Gastrocnemius medialis (tissue), 4 donors: ENCODE measurements around the gene KDM4B. TPM values are rescaled to one million over a fixed set of nuclear protein-coding genes. Genes with fewer than 3 reads are reported as not detected.

Experiments used
- ATAC-seq, 2 donors: fragments of 150-250 bp; one replicate each; pipeline ENCODE4 v1.9.1; 2016
- DNase-seq, 2 donors: peaks; one replicate each; pipeline ENCODE4 v3.0.0-alpha.2; 2019
- H3K27ac ChIP-seq, 4 donors: fragments of 200-600 bp; sonication (generic); 1 replicate in 1 of 4; 2 replicates in 3 of 4; pipeline ENCODE4 v1.5.1; 2016 to 2018; ENCODE audit warnings: mild to moderate bottlenecking in 2 of 4, moderate library complexity in 1 of 4
- H3K27me3 ChIP-seq, 3 donors: fragments of 200-600 bp; sonication (generic) in 2 of 3; 1 replicate in 1 of 3; 2 replicates in 2 of 3; pipeline versions ENCODE4 v1.5.1 to v1.6.0; 2016 to 2019; ENCODE audit warnings: mild to moderate bottlenecking in 1 of 3, moderate library complexity in 1 of 3
- H3K36me3 ChIP-seq, 2 donors: fragments of 200-600 bp; sonication (generic) in 1 of 2; one replicate each; pipeline ENCODE4 v1.5.1; 2017 to 2018
- H3K4me1 ChIP-seq, 2 donors: fragments of 200-600 bp; sonication (generic) in 1 of 2; one replicate each; pipeline ENCODE4 v1.5.1; 2016 to 2017; ENCODE audit warnings: mild to moderate bottlenecking in 2 of 2
- H3K4me3 ChIP-seq, 4 donors: fragments of 200-600 bp; sonication (generic) in 3 of 4; 1 replicate in 1 of 4; 2 replicates in 3 of 4; pipeline ENCODE4 v1.5.1; 2016 to 2019; ENCODE audit warnings: mild to moderate bottlenecking in 2 of 4
- H3K9me3 ChIP-seq, 3 donors: fragments of 200-600 bp; sonication (generic) in 2 of 3; 1 replicate in 1 of 3; 2 replicates in 2 of 3; pipeline ENCODE4 v1.5.1; 2016 to 2019
- POLR2A ChIP-seq, 2 donors: fragments of 450-650 bp; IDR thresholded peaks; one replicate each; pipeline ENCODE4 v1.6.1; 2017; ENCODE audit warnings: antibody characterized with exemption in 2 of 2, mild to moderate bottlenecking in 2 of 2, moderate library complexity in 2 of 2
- in situ Hi-C, 4 donors: fragments of 200-750 bp; cut with MboI; loops; one replicate each; pipeline versions ENCODE4 v1.15.0 to v1.8.0; 2017; ENCODE audit warnings: low sequenced_read_pairs in 4 of 4
- intact Hi-C: fragments of 100-400 bp; cut with DNase I; formaldehyde crosslinking; loops from one replicate; pipeline ENCODE4 v1.15.1; 2023; ENCODE audit warnings: low total_unique reads
- total RNA-seq, 4 donors: library from RNA; depleted of rRNA; stranded (reverse); fragments of >200 nt; gene quantifications; one replicate each; pipeline versions ENCODE4 v1.1.0 to v1.2.3, GENCODE V29; 2016
- TF ChIP-seq, protein P1 (sequence below), 5 experiments: fragments of 450-650 bp in 3 of 5; fragments of 200-600 bp in 2 of 5; sonication (generic) in 2 of 5; IDR thresholded peaks in 4 of 5; conservative IDR thresholded peaks in 1 of 5; 1 replicate in 4 of 5; 2 replicates in 1 of 5; pipeline ENCODE4 v1.5.1; 2016 to 2019; ENCODE audit warnings: antibody characterized with exemption in 5 of 5, mild to moderate bottlenecking in 3 of 5, moderate library complexity in 3 of 5

Gene KDM4B
- total RNA-seq, 4 donors from 2014 or later, result 40.9 to 61.4 (median 46.4) TPM

DNA sequence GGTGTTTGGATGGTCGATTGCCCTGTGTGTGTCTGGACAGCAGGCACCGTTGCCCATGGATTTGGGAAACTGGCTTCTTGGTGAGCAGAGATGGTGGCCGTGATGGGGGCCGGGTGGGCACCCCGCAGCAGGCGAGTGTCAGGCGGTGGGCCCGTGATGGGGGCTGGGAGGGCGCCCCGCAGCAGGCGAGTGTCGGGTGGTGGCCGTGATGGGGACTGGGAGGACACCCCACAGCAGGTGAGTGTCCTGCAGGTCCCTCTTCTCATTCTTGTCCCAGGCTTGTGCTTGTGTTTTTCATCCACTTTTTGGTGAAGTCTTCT lies 86.5 kb downstream of the KDM4B start:
- intact Hi-C loops, result no loop called here
- no peak for DNase-seq
- H3K36me3 ChIP-seq, result no peaks in the 10 kb centered on the region
- no peak overlapping the region for H3K27ac ChIP-seq
- no peak overlapping the region for H3K4me3 ChIP-seq
- H3K27me3 ChIP-seq, result no peaks in the 10 kb centered on the region
- H3K4me1 ChIP-seq, result peaks cover 10 to 14% of the 10 kb centered on the region in 2 donors
- in situ Hi-C loops, result loop anchor here in 1 of 4 donors (25.0 kb wide), 1 partner anchor 532 kb away; no protein-coding TSS in a partner anchor
- H3K9me3 ChIP-seq, result no peaks in the 10 kb centered on the region
- TF ChIP-seq, protein P1, sequence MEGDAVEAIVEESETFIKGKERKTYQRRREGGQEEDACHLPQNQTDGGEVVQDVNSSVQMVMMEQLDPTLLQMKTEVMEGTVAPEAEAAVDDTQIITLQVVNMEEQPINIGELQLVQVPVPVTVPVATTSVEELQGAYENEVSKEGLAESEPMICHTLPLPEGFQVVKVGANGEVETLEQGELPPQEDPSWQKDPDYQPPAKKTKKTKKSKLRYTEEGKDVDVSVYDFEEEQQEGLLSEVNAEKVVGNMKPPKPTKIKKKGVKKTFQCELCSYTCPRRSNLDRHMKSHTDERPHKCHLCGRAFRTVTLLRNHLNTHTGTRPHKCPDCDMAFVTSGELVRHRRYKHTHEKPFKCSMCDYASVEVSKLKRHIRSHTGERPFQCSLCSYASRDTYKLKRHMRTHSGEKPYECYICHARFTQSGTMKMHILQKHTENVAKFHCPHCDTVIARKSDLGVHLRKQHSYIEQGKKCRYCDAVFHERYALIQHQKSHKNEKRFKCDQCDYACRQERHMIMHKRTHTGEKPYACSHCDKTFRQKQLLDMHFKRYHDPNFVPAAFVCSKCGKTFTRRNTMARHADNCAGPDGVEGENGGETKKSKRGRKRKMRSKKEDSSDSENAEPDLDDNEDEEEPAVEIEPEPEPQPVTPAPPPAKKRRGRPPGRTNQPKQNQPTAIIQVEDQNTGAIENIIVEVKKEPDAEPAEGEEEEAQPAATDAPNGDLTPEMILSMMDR (IDR thresholded peaks at IDR 0.05 in 4 of 5, conservative IDR thresholded peaks at IDR 0.05 in 1 of 5), result no peak
- no peak for TF ChIP-seq POLR2A (IDR thresholded peaks at IDR 0.05)
- no peak for ATAC-seq

DNA sequence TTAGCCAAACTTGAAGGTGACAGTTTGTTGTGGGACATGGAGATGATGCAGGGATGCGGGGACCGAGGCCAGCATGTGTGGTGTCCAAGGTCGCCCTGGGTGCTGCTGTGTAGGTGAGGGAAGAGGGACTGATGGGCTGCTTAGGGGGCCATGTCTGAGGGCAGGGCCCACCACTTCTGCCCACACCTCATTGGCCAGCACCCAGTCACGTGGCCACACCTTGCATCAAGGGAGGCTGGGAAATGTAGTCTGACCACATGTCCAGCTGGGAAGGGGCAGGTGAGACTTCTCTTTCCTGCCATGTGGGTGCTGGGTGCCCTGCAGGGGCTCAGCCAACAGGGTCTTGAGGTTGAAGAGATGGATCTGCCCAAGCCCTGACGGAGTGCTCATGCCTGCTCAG lies 88.9 kb downstream of the KDM4B start:
- in situ Hi-C loops, result loop anchor here in 1 of 4 donors (25.0 kb wide), 1 partner anchor 529 kb away; no protein-coding TSS in a partner anchor
- ATAC-seq, result no peak
- TF ChIP-seq, protein P1 (IDR thresholded peaks at IDR 0.05 in 4 of 5, conservative IDR thresholded peaks at IDR 0.05 in 1 of 5), result no peak
- TF ChIP-seq POLR2A (IDR thresholded peaks at IDR 0.05), result no peak
- Histone ChIP-seq H3K9me3 (no peaks in the 10 kb centered on the region), H3K27ac (peak overlapping the region in 1 of 4 donors; percentile 92), H3K4me3 (no peak overlapping the region), H3K27me3 (no peaks in the 10 kb centered on the region), H3K4me1 (peaks cover 8 to 20% of the 10 kb centered on the region in 2 donors), H3K36me3 (peaks cover 0 to 10% of the 10 kb centered on the region in 2 donors)
- no peak for DNase-seq
- intact Hi-C loops, result no loop called here

DNA sequence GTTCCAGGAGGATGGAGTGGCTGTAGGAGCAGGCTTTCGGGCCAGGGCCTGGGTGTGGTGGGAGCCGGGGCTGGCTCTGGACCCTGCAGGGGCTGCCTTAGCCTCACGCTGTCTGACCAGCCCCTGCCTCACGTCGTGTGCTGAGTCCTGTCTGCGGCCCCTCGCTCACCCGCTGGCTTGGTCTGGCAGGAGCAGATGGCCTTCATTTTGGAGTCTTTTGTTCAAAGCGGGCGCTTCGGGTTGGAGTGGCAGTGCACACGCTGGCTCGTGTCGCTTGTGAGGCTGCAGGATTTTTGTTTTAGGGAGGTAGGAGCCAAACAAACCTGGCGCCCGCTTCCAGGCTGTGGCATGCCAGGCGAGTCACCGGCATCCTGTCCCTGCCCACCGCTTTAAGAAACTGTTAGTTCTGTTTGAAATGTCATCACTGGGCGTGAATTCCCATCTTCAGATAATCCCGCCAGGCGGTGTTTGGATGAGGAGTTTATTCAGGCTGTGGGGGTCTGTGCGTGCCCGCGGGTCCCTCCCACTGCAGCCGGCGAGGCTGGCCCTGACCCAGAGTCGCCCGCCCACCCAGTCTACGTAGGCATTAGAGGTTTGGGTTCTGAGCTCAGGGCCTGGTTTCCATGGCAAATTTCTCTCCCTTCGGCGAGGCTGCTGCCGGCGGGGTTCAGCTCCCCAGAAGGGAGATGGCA lies 89.8 kb downstream of the KDM4B start:
- intact Hi-C loops (no loop called here), in situ Hi-C loops (loop anchor here in 1 of 4 donors (25.0 kb wide), 1 partner anchor 529 kb away; no protein-coding TSS in a partner anchor)
- DNase-seq, result no peak
- Histone ChIP-seq H3K36me3 (peaks cover 0 to 17% of the 10 kb centered on the region in 2 donors), H3K4me1 (peaks cover 8 to 20% of the 10 kb centered on the region in 2 donors), H3K4me3 (no peak overlapping the region), H3K9me3 (no peaks in the 10 kb centered on the region), H3K27me3 (no peaks in the 10 kb centered on the region), H3K27ac (peak overlapping the region; percentile 83 to 93 (median 90))
- TF ChIP-seq, protein P1 (IDR thresholded peaks at IDR 0.05 in 4 of 5, conservative IDR thresholded peaks at IDR 0.05 in 1 of 5), result no peak
- TF ChIP-seq POLR2A (IDR thresholded peaks at IDR 0.05), result no peak
- no peak for ATAC-seq

DNA sequence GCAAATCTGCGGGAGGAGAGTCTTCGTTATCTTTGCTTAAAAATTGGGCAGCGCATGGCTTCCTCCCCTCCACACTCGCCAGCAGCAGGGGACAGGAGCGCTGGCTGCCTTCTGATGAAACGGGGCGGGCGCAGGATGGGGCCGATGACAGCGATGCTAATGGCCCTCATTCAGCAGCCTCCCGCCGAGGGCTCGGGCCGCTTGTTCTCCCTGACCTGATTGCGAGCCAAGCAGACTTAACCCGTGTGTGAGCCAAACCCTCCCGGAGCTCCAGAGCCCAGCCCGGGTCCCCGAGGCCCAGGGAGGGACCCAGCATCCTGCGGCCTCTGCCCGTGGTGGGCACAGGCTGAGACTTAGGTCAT lies 90.3 kb downstream of the KDM4B start:
- DNase-seq (no peak), ATAC-seq (no peak)
- H3K4me1 ChIP-seq, result peaks cover 8 to 20% of the 10 kb centered on the region in 2 donors
- peak overlapping the region; percentile 83 to 93 (median 90) for H3K27ac ChIP-seq
- H3K36me3 ChIP-seq, result peaks cover 0 to 22% of the 10 kb centered on the region in 2 donors
- H3K27me3 ChIP-seq, result no peaks in the 10 kb centered on the region
- TF ChIP-seq, protein P1 (IDR thresholded peaks at IDR 0.05 in 4 of 5, conservative IDR thresholded peaks at IDR 0.05 in 1 of 5), result no peak
- no peak for TF ChIP-seq POLR2A (IDR thresholded peaks at IDR 0.05)
- no peak overlapping the region for H3K4me3 ChIP-seq
- no peaks in the 10 kb centered on the region for H3K9me3 ChIP-seq
- intact Hi-C loops, result no loop called here
- in situ Hi-C loops, result loop anchor here in 1 of 4 donors (25.0 kb wide), 1 partner anchor 528 kb away; no protein-coding TSS in a partner anchor
